ENCODE results near the gene SEMA4D.

- TF ChIP-seq CTCF (IDR thresholded peaks at IDR 0.05), result no peak
- TF ChIP-seq ZFX (IDR thresholded peaks at IDR 0.05; ENCODE audit: borderline replicate concordance), result no peak
Measured at GRCh38 chr9:89339807-89340206, 158.1 kb downstream of the SEMA4D start.
